CD4-positive, alpha-beta T cell treated with Interleukin-6 for 4 hours (primary cell): ENCODE data around the gene MRAS.
"Not testable (repeated sequence)": the region's sequence is repeated elsewhere in the genome, so short reads cannot be mapped to it uniquely, and the experiment has no call there.

Experiments used
- DNase-seq: peaks from one replicate; pipeline ENCODE4 v3.0.0-alpha.2; 2020; ENCODE audit warnings: mixed read lengths

The MRAS gene

GRCh38 chr3:138394156-138394555 is 45.8 kb downstream of the MRAS start:
- DNase-seq, result no peak

- DNase-seq, result no peak
Observed at GRCh38 chr3:138394686-138395085, 46.3 kb downstream of the MRAS start.

DNA sequence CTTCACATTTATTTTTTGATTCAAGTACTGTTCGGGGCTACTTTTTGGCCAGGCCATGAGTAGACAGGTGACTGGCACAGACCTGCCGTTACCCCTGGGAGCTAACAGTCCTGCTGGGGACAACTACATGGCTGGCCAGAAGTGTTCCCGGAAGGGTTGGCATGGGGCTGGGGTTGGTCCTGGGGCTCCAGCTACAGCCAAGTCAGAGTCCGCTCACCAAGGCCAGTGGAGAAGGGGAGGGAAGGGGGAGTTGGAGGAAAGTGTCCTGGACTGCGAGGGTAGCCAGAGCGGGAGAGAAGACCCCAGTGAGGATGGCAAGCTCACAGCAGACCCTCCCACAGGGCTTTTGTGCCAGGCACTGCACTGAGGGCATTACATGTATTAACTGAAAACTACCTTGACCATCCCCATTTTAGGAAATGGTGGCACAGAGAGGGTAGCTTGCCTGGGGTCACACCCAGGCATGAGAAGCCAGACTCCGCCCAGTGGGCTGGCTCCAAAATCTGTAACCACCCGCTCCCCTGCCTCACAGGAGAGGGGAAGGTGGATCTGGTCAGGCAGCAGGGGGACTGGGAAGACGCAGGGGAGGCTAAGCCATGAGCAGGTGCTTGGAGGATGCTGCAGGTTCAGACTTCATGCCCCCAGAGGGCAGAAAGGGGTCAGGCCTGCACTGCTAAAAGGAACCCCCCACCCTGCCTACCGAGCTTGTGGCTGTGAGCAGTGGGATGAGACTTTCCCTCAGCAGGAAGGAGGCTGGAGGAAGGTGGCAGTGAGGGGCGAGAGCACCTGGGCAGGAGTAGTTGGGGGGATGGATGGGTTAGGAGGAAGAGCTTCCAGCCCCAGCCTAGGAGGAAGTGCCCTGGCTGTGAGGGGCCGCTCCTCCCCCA is 47.7 kb downstream of the MRAS start:
- DNase-seq, result no peak

- no peak for DNase-seq
Observed at GRCh38 chr3:138396752-138397410, 48.5 kb downstream of the MRAS start.

DNA sequence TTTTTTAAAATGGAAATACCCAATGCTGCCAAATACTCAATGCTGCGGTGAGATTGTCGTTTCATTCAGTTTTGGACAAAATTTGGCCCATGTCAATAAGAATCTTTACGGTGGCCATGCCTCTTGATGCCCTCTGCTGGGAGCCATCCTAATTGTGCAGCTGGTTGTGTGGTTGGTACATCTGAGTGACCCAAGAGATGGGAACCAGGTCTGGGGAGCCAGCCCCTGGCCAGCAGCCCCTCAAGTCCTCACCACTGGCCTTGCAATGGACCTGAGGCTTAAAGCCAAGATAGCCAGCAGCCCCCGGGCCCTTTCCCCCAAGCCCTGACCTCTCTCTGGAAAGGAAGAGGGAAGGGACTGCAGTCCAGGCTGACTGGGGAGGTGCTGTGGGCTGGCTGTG is 49.6 kb downstream of the MRAS start:
- no peak for DNase-seq

GRCh38 chr3:138398791-138399575 is 50.6 kb downstream of the MRAS start:
- no peak for DNase-seq

DNA sequence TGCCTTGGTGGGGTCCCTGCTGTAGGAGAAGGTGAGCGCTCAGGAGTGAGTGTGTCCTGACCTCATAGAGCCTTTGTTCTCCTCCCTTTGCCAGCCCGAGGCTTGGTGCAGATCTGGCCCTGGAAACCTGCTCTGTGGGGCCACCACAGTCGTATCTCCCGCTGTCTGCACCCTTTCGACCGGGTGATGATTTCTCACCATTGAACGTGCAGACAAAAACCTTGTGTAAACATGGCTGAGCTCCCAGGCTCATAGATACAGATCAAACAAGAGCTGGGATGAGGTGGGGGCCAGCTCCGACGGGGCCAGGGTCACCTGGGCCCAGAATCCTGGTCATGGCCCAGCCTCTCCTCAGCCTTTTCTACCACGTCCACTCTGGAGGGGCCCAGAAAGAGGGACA is 51.4 kb downstream of the MRAS start:
- DNase-seq, result no peak

- DNase-seq, result no peak
Observed at GRCh38 chr3:138400651-138401070, 52.3 kb downstream of the MRAS start.

- DNase-seq, result no peak
Observed at GRCh38 chr3:138401834-138402233, 53.5 kb downstream of the MRAS start.

GRCh38 chr3:138404121-138404520 is 55.7 kb downstream of the MRAS start:
- no peak for DNase-seq

GRCh38 chr3:138405001-138405400 is 56.6 kb downstream of the MRAS start:
- DNase-seq, result no peak

GRCh38 chr3:138405486-138405885 is 57.1 kb downstream of the MRAS start:
- DNase-seq, result no peak

- DNase-seq, result no peak
Observed at GRCh38 chr3:138406606-138407005, 58.2 kb downstream of the MRAS start.

- no peak for DNase-seq
Observed at GRCh38 chr3:138407236-138407907, 59.0 kb downstream of the MRAS start.

DNA sequence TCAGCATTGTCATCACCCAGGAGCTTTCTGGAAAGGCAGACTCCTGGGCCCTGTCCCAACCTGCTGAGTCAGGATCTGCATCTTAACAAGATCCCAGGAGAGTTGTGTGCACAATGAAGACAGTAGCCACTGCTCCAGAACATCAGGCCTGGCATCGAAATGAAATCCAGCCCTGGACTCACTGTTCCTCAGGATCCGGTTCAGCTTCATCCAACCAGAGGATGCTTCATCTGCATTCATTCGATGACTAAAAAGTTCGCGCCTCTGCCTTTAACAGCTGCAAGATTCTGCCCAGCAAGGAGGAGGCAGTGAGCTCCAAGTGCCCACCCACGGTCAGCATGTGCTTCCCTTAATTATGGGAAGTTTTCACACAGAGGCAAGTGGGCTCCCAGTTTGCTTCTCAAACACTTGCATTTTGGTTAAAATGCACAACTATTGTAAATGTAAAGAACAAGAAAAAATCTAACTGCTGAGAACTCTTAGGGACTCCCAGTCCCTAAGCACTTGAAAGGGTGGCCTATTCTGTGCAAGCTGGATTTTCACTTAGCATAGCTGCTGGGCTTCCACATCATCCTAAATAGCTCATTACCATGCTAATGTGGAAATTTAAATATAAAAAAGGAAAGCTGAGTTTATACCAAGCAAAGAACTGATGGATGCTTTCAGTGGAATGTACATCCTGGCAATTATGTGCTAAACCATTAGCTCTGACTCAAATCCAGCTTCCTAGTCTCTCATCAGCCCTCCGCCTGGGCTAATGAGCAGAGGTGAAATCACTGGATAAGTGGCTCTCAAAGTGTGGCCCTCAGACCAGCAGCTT is 60.6 kb downstream of the MRAS start:
- DNase-seq, result no peak

DNA sequence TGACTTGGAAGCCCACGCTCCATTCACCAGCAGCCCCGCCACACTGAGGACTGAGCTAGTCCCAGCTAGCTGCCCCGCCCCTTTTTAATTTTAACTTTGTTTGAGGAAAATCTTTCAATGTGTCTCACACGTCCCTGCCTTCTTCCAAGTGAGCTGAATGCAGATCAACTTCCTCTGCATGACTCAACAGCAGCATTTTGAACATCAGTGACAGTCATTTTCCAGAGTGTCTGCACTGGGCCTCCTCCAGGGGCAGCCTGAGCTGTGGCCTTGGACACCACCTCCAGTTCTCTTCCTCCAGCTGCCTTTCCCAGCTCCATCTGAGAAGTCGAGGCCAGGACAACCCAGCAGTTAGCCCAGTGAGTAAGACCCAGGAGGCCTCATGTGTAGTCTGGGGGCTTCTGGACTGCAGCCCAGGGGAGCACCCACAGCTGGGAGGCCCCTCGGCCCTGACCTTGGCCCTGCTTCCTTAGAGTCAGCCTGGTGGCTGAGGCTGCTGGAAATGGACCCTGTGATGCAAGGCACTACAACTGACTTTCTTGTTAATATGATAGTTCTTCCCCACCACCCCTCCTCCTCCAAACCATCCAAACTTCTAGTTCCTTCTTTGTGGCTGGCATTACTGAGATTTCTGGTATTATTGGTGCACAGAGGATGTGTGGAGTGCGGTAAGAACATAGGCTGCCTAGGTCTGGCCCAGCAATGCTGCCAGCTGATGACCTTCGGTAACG is 64.6 kb downstream of the MRAS start:
- no peak for DNase-seq

GRCh38 chr3:138416236-138416635 is 67.9 kb downstream of the MRAS start:
- DNase-seq, result not testable (repeated sequence)

DNA sequence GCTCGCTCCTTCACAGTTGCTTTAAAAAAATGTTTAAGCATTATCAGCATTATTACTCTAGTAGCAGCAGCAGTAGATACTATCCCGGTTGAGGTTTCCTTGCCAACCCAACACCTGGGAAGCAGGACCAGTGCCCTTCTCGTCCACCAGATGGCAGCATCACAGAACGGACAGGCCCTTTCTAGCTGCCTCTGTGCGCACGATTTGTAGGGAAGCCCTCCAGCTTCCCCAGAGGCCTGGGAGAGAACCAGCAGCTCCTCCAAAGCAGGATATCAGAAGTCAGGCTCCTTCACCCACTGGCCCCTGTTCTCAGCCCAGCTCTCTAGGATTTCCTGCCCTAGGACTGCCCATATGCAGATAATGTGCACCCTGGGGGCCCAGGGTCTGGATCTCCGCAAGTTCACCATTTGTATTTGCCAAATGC is 69.2 kb downstream of the MRAS start:
- DNase-seq, result peak; percentile 66

- DNase-seq, result no peak
Observed at GRCh38 chr3:138418601-138419206, 70.3 kb downstream of the MRAS start.

GRCh38 chr3:138423316-138423715 is 74.9 kb downstream of the MRAS start:
- DNase-seq, result no peak

- DNase-seq, result no peak
Observed at GRCh38 chr3:138424323-138424722, 75.9 kb downstream of the MRAS start.
